Measurements from ENCODE around the gene BRCA1. TPM values are rescaled to one million over a fixed set of nuclear protein-coding genes. Genes with fewer than 3 reads are reported as not detected.

Gene BRCA1
- polyA plus RNA-seq, 2 of the 4 experiments (the other 2 are of a cell fraction), result 41.0 to 71.8 TPM

DNA sequence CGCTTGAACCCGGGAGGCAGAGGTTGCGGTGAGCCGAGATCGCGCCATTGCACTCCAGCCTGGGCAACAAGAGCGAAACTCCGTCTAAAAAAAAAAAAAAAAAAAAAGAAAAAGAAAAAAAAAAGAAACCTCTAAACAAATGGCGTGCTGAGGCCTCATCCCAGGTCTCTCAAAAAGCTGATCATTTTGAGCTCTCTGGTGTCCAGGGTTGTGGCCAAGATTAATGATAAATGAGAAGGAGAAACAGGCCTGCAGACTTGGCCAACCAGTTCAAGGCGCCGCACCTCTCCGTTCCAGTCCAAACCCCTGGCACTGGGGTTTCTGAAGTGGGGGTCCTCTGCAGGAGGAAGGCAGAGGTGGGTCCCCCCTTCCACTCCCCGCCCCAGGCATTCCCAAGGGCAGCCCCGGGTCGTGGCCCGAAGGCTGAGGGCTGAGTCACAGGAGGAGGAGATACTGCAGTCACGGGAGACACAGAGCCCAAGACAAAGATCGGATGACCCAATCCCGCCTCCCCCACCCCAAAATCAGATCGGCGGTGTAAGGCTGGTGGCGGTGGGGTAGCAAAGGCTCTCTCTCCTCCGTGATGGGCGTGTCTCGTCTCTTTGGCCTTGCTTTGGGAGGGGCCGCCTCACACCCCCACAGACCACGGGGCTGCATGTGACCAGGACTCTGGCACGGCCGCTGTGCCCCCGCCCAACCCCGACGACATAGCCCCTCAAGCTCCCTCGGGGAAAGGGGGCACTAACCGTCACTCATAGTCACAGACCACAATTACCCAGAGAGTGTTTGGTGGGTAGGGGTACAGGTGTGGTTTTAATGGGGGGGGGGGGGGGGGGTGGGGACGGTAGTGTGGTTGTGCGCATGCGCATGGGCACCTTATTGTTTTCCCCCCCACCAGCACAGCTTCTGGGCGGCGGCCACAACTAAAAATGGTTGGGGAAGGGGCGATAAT is 104.1 kb downstream of the BRCA1 start:
- no peaks in the 10 kb centered on the region for H3K9me3 ChIP-seq
- H3K27ac ChIP-seq, result peak overlapping the region; percentile 91 to 92
- peaks cover 29% of the 10 kb centered on the region for H3K4me1 ChIP-seq
- H3K4me3 ChIP-seq, result peak overlapping the region; percentile 69
- ATAC-seq, result peak; percentile 49 to 58
- ChIA-PET CTCF (interaction anchor here (0.6 to 3.1 kb wide), 7 partner anchors 8 to 551 kb away, joined by 3 to 11 read pairs (median 7); partner anchors contain the start of gene RPL27), POLR2A (interaction anchor here (0.8 to 6.0 kb wide), 5 partner anchors 14 to 311 kb away, joined by 3 to 40 read pairs (median 7); partner anchors contain the start of genes IFI35 and RPL27)
- DNase-seq (ENCODE audit: low read depth in 1 of 2, low spot score in 1 of 2), result peak; percentile 70 to 89
- peak overlapping the region; percentile 98 for H3K4me2 ChIP-seq
- no peak for FAIRE-seq
- 24% methylated on average over 39 of the region's 40 CpGs for WGBS (ENCODE audit: missing lambda C conversion rate)
- no peak for TF ChIP-seq EHF (CRISPR knock-in tag; IDR thresholded peaks at IDR 0.05)
- TF ChIP-seq, protein P1, sequence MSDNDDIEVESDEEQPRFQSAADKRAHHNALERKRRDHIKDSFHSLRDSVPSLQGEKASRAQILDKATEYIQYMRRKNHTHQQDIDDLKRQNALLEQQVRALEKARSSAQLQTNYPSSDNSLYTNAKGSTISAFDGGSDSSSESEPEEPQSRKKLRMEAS (IDR thresholded peaks at IDR 0.05), result peak; percentile 55; the same call in 1 of the 2 replicates
- TF ChIP-seq RARB (CRISPR knock-in tag; IDR thresholded peaks at IDR 0.05), result no peak
- 0 out of 2 replicates have a peak, but pooled peaks have one; percentile 48 for TF ChIP-seq HOXB5 (CRISPR knock-in tag; IDR thresholded peaks at IDR 0.05)
- no peak for TF ChIP-seq NR3C1 (IDR thresholded peaks at IDR 0.05)
- TF ChIP-seq, protein P2, sequence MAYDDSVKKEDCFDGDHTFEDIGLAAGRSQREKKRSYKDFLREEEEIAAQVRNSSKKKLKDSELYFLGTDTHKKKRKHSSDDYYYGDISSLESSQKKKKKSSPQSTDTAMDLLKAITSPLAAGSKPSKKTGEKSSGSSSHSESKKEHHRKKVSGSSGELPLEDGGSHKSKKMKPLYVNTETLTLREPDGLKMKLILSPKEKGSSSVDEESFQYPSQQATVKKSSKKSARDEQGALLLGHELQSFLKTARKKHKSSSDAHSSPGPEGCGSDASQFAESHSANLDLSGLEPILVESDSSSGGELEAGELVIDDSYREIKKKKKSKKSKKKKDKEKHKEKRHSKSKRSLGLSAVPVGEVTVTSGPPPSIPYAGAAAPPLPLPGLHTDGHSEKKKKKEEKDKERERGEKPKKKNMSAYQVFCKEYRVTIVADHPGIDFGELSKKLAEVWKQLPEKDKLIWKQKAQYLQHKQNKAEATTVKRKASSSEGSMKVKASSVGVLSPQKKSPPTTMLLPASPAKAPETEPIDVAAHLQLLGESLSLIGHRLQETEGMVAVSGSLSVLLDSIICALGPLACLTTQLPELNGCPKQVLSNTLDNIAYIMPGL (CRISPR knock-in tag; IDR thresholded peaks at IDR 0.05; ENCODE audit: borderline replicate concordance), result no peak
- TF ChIP-seq ZNF302 (CRISPR knock-in tag; IDR thresholded peaks at IDR 0.05), result no peak
- no peak for TF ChIP-seq ZC3H11A (IDR thresholded peaks at IDR 0.05)
- TF ChIP-seq JUN (IDR thresholded peaks at IDR 0.05), result peak in 1 of 2 experiments; percentile 29; a peak in 1 of 5 replicates
- TF ChIP-seq NPAS2 (CRISPR knock-in tag; IDR thresholded peaks at IDR 0.05; ENCODE audit: borderline replicate concordance), result no peak
- TF ChIP-seq, protein P3, sequence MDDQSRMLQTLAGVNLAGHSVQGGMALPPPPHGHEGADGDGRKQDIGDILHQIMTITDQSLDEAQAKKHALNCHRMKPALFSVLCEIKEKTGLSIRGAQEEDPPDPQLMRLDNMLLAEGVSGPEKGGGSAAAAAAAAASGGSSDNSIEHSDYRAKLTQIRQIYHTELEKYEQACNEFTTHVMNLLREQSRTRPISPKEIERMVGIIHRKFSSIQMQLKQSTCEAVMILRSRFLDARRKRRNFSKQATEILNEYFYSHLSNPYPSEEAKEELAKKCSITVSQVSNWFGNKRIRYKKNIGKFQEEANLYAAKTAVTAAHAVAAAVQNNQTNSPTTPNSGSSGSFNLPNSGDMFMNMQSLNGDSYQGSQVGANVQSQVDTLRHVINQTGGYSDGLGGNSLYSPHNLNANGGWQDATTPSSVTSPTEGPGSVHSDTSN (IDR thresholded peaks at IDR 0.05), result no peak
- no peak for TF ChIP-seq CHD2 (IDR thresholded peaks at IDR 0.05; ENCODE audit: low read length, partially characterized antibody)
- no peak for TF ChIP-seq EHMT2 (IDR thresholded peaks at IDR 0.05; ENCODE audit: low read depth)
- TF ChIP-seq SMC3 (IDR thresholded peaks at IDR 0.05), result no peak
- TF ChIP-seq, protein P4, sequence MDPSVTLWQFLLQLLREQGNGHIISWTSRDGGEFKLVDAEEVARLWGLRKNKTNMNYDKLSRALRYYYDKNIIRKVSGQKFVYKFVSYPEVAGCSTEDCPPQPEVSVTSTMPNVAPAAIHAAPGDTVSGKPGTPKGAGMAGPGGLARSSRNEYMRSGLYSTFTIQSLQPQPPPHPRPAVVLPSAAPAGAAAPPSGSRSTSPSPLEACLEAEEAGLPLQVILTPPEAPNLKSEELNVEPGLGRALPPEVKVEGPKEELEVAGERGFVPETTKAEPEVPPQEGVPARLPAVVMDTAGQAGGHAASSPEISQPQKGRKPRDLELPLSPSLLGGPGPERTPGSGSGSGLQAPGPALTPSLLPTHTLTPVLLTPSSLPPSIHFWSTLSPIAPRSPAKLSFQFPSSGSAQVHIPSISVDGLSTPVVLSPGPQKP (IDR thresholded peaks at IDR 0.05; ENCODE audit: low read depth, low read length), result no peak
- no peak for TF ChIP-seq ESRRA (IDR thresholded peaks at IDR 0.05; ENCODE audit: borderline replicate concordance, low read length)
- TF ChIP-seq POLR2AphosphoS2 (conservative IDR thresholded peaks at IDR 0.05; ENCODE audit: low read length), result no peak
- TF ChIP-seq, protein P5, sequence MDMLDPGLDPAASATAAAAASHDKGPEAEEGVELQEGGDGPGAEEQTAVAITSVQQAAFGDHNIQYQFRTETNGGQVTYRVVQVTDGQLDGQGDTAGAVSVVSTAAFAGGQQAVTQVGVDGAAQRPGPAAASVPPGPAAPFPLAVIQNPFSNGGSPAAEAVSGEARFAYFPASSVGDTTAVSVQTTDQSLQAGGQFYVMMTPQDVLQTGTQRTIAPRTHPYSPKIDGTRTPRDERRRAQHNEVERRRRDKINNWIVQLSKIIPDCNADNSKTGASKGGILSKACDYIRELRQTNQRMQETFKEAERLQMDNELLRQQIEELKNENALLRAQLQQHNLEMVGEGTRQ (IDR thresholded peaks at IDR 0.05), result peak; percentile 72
- TF ChIP-seq POLR2A (IDR thresholded peaks at IDR 0.05; ENCODE audit: low read length), result 0 out of 2 replicates have a peak, but pooled peaks have one; percentile 21
- TF ChIP-seq, protein P6, sequence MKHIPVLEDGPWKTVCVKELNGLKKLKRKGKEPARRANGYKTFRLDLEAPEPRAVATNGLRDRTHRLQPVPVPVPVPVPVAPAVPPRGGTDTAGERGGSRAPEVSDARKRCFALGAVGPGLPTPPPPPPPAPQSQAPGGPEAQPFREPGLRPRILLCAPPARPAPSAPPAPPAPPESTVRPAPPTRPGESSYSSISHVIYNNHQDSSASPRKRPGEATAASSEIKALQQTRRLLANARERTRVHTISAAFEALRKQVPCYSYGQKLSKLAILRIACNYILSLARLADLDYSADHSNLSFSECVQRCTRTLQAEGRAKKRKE (CRISPR knock-in tag; IDR thresholded peaks at IDR 0.05; ENCODE audit: low read depth), result no peak
- TF ChIP-seq RNF2 (IDR thresholded peaks at IDR 0.05; ENCODE audit: borderline replicate concordance, low read depth), result no peak
- TF ChIP-seq HEYL (CRISPR knock-in tag; IDR thresholded peaks at IDR 0.05), result no peak
- no peak for TF ChIP-seq KDM5A (IDR thresholded peaks at IDR 0.05)
- TF ChIP-seq MYC (IDR thresholded peaks at IDR 0.05; ENCODE audit: borderline replicate concordance, low read length), result no peak
- TF ChIP-seq ZSCAN20 (CRISPR knock-in tag; IDR thresholded peaks at IDR 0.05), result no peak
- no peak for TF ChIP-seq FOSB (CRISPR knock-in tag; IDR thresholded peaks at IDR 0.05)
- TF ChIP-seq, protein P7, sequence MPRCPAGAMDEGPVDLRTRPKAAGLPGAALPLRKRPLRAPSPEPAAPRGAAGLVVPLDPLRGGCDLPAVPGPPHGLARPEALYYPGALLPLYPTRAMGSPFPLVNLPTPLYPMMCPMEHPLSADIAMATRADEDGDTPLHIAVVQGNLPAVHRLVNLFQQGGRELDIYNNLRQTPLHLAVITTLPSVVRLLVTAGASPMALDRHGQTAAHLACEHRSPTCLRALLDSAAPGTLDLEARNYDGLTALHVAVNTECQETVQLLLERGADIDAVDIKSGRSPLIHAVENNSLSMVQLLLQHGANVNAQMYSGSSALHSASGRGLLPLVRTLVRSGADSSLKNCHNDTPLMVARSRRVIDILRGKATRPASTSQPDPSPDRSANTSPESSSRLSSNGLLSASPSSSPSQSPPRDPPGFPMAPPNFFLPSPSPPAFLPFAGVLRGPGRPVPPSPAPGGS (IDR thresholded peaks at IDR 0.05), result no peak
- TF ChIP-seq BHLHE40 (IDR thresholded peaks at IDR 0.05; ENCODE audit: low read depth, low read length), result peak; percentile 37; the same call in 1 of the 2 replicates
- no peak for TF ChIP-seq CBX8 (IDR thresholded peaks at IDR 0.05)
- no peak for TF ChIP-seq HDAC2 (IDR thresholded peaks at IDR 0.05)
- TF ChIP-seq, protein P8, sequence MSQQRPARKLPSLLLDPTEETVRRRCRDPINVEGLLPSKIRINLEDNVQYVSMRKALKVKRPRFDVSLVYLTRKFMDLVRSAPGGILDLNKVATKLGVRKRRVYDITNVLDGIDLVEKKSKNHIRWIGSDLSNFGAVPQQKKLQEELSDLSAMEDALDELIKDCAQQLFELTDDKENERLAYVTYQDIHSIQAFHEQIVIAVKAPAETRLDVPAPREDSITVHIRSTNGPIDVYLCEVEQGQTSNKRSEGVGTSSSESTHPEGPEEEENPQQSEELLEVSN (IDR thresholded peaks at IDR 0.05; ENCODE audit: borderline replicate concordance, low read depth), result no peak; the same call in 1 of the 2 replicates
